Muscle of leg (tissue), 11 donors: Measurements from ENCODE around the gene GNB1L. TPM values are rescaled to one million over a fixed set of nuclear protein-coding genes. Genes with fewer than 3 reads are reported as not detected.

Experiments
- DNase-seq: peaks from one replicate; pipeline ENCODE4 v3.0.0; 2013
- H3K27ac ChIP-seq: one replicate; pipeline ENCODE4 v1.5.1; 2013; ENCODE audit warnings: mild to moderate bottlenecking, low read length, control low read depth
- H3K27me3 ChIP-seq: one replicate; pipeline ENCODE4 v1.6.1; 2013; ENCODE audit warnings: low read length; ENCODE audit not compliant: control insufficient read depth, insufficient read depth
- H3K36me3 ChIP-seq: one replicate; pipeline ENCODE4 v1.6.1; 2013; ENCODE audit warnings: low read length; ENCODE audit not compliant: control insufficient read depth, insufficient read depth
- H3K4me1 ChIP-seq: one replicate; pipeline ENCODE4 v1.6.1; 2013; ENCODE audit warnings: low read length; ENCODE audit not compliant: control insufficient read depth, insufficient read depth
- H3K4me3 ChIP-seq: one replicate; pipeline ENCODE4 v1.5.1; 2013; ENCODE audit warnings: low read length, control low read depth
- H3K9me3 ChIP-seq: replicated peaks from 2 replicates; pipeline ENCODE4 v1.6.1; 2013; ENCODE audit warnings: low read depth, low read length; ENCODE audit not compliant: control insufficient read depth
- whole genome bisulfite sequencing: methylation state at CpG from one replicate; pipeline ENCODE4 v1.1.5; 2013; ENCODE audit warnings: missing lambda C conversion rate; ENCODE audit not compliant: insufficient coverage; 5-methylcytosine and 5-hydroxymethylcytosine counted together
- polyA plus RNA-seq, 8 donors: library from polyadenylated mRNA; unstranded; fragments of 120-200 nt; gene quantifications; one replicate each; pipeline versions ENCODE4 v1.2.1 to v1.2.3, GENCODE V29; 2013; ENCODE audit warnings: inconsistent platforms in 1 of 8, low replicate concordance in 1 of 8; ENCODE audit not compliant: insufficient read length in 8 of 8, insufficient read depth in 1 of 8
- total RNA-seq: library from RNA; stranded (reverse); fragments of 120-200 nt; gene quantifications from one replicate; pipeline ENCODE4 v1.2.4, GENCODE V29; 2013

The GNB1L gene
- total and polyA plus RNA-seq, 9 donors, result 3.0 to 6.9 (median 4.6) TPM

- no peak for DNase-seq
- Histone ChIP-seq H3K4me1 (peaks cover 12% of the 10 kb centered on the region), H3K27ac (no peak overlapping the region), H3K4me3 (no peak overlapping the region), H3K36me3 (no peaks in the 10 kb centered on the region), H3K27me3 (no peaks in the 10 kb centered on the region), H3K9me3 (no peaks in the 10 kb centered on the region)
- WGBS, result 74% methylated on average over 11 of the region's 16 CpGs
Observed at GRCh38 chr22:19815823-19816290, 38.8 kb downstream of the GNB1L start.

GRCh38 chr22:19815093-19815822, 39.4 kb downstream of the GNB1L start:
- Histone ChIP-seq H3K9me3 (no peaks in the 10 kb centered on the region), H3K4me3 (no peak overlapping the region), H3K36me3 (no peaks in the 10 kb centered on the region), H3K27ac (no peak overlapping the region), H3K4me1 (peaks cover 17% of the 10 kb centered on the region), H3K27me3 (no peaks in the 10 kb centered on the region)
- WGBS, result 89% methylated on average over 17 of the region's 18 CpGs
- no peak for DNase-seq

GRCh38 chr22:19814428-19814827, 40.2 kb downstream of the GNB1L start:
- Histone ChIP-seq H3K9me3 (no peaks in the 10 kb centered on the region), H3K27ac (no peak overlapping the region), H3K36me3 (no peaks in the 10 kb centered on the region), H3K4me1 (peaks cover 17% of the 10 kb centered on the region), H3K4me3 (no peak overlapping the region), H3K27me3 (no peaks in the 10 kb centered on the region)
- 78% methylated on average over 4 of the region's 5 CpGs for WGBS
- DNase-seq, result no peak

- no peaks in the 10 kb centered on the region for H3K9me3 ChIP-seq
- no peaks in the 10 kb centered on the region for H3K36me3 ChIP-seq
- no peak for DNase-seq
- H3K27me3 ChIP-seq, result no peaks in the 10 kb centered on the region
- H3K4me3 ChIP-seq, result no peak overlapping the region
- peaks cover 17% of the 10 kb centered on the region for H3K4me1 ChIP-seq
- 95% methylated on average over 7 of the region's 11 CpGs for WGBS
- H3K27ac ChIP-seq, result no peak overlapping the region
Observed at GRCh38 chr22:19812910-19813309, 41.8 kb downstream of the GNB1L start.

- Histone ChIP-seq H3K9me3 (no peaks in the 10 kb centered on the region), H3K27ac (no peak overlapping the region), H3K4me3 (no peak overlapping the region), H3K4me1 (peaks cover 17% of the 10 kb centered on the region), H3K27me3 (no peaks in the 10 kb centered on the region), H3K36me3 (no peaks in the 10 kb centered on the region)
- no peak for DNase-seq
- 79% methylated on average over 35 of the region's 36 CpGs for WGBS
Observed at GRCh38 chr22:19811811-19812771, 42.6 kb downstream of the GNB1L start.

- Histone ChIP-seq H3K27me3 (no peaks in the 10 kb centered on the region), H3K36me3 (no peaks in the 10 kb centered on the region), H3K27ac (no peak overlapping the region), H3K9me3 (no peaks in the 10 kb centered on the region), H3K4me1 (peaks cover 23% of the 10 kb centered on the region), H3K4me3 (no peak overlapping the region)
- 81% methylated on average over 11 of the region's 12 CpGs for WGBS
- no peak for DNase-seq
Observed at GRCh38 chr22:19811211-19811621, 43.5 kb downstream of the GNB1L start.

GRCh38 chr22:19810381-19811201, 44.1 kb downstream of the GNB1L start:
- H3K36me3 ChIP-seq, result no peaks in the 10 kb centered on the region
- no peak for DNase-seq
- no peak overlapping the region for H3K4me3 ChIP-seq
- 75% methylated on average over 17 of the region's 23 CpGs for WGBS
- no peaks in the 10 kb centered on the region for H3K9me3 ChIP-seq
- H3K4me1 ChIP-seq, result peaks cover 25% of the 10 kb centered on the region
- H3K27me3 ChIP-seq, result no peaks in the 10 kb centered on the region
- no peak overlapping the region for H3K27ac ChIP-seq

- H3K9me3 ChIP-seq, result no peaks in the 10 kb centered on the region
Observed at GRCh38 chr22:19809741-19810140, 44.9 kb downstream of the GNB1L start.

GRCh38 chr22:19808873-19809478, 45.7 kb downstream of the GNB1L start:
- H3K27ac ChIP-seq, result no peak overlapping the region
- H3K4me3 ChIP-seq, result no peak overlapping the region
- no peaks in the 10 kb centered on the region for H3K36me3 ChIP-seq
- no peaks in the 10 kb centered on the region for H3K9me3 ChIP-seq
- H3K27me3 ChIP-seq, result no peaks in the 10 kb centered on the region
- DNase-seq, result no peak
- WGBS, result 50% methylated on average over 1 of the region's 11 CpGs
- H3K4me1 ChIP-seq, result peaks cover 25% of the 10 kb centered on the region

More at GRCh38 chr22:19809741-19810140, 44.9 kb downstream of the GNB1L start:
- H3K27ac ChIP-seq, result no peak overlapping the region
- DNase-seq, result no peak
- H3K4me1 ChIP-seq, result peaks cover 25% of the 10 kb centered on the region
- H3K27me3 ChIP-seq, result no peaks in the 10 kb centered on the region
- no peaks in the 10 kb centered on the region for H3K36me3 ChIP-seq
- 95% methylated on average over 2 of the region's 3 CpGs for whole genome bisulfite sequencing
- H3K4me3 ChIP-seq, result no peak overlapping the region
